ENCODE measurements around the gene USP46. TPM values are rescaled to one million over a fixed set of nuclear protein-coding genes. Genes with fewer than 3 reads are reported as not detected.

Gene USP46
- total and polyA plus RNA-seq, 7 experiments from 2014 or later, result 0.89 to 11.7 (median 3.2) TPM

- H3K36me3 ChIP-seq (ENCODE audit: control insufficient read depth in 2 of 3, insufficient read depth in 3 of 3, low read length in 3 of 3), result no peaks in the 10 kb centered on the region
- H3K27me3 ChIP-seq (ENCODE audit: control insufficient read depth in 2 of 2, insufficient read depth in 2 of 2, low read length in 2 of 2), result no peaks in the 10 kb centered on the region
- no peak for ATAC-seq
- intact Hi-C loops (cut with micrococcal nuclease), result no loop called here
- H3K36me3 Mint-ChIP-seq, result peaks cover 0 to 3% (median 0%) of the 10 kb centered on the region in 5 donors
- no peak overlapping the region for H3K27ac ChIP-seq (ENCODE audit: low read depth, low read length)
- ChIA-PET CTCF (no interaction called here), POLR2A (interaction anchor here (0.6 kb wide), 1 partner anchor 21 kb away, joined by 3 read pairs; no protein-coding TSS in a partner anchor)
- H3K27ac Mint-ChIP-seq, result no peak overlapping the region
- H3K4me1 ChIP-seq (ENCODE audit: control insufficient read depth in 2 of 2, insufficient read depth in 2 of 2, low read length in 2 of 2), result no peaks in the 10 kb centered on the region
- H3K27me3 Mint-ChIP-seq, result peaks cover 0 to 2% (median 0%) of the 10 kb centered on the region in 5 donors
- H3K9me3 ChIP-seq (ENCODE audit: control insufficient read depth in 2 of 3, low read length in 3 of 3), result no peaks in the 10 kb centered on the region
- no peak overlapping the region for H3K4me3 Mint-ChIP-seq
- no peak for DNase-seq
- H3K9me3 Mint-ChIP-seq, result peaks cover 0 to 4% (median 0%) of the 10 kb centered on the region in 11 donors
- no peak overlapping the region for H3K4me3 ChIP-seq (ENCODE audit: low read length)
- H3K4me1 Mint-ChIP-seq, result peaks cover 0 to 13% (median 5%) of the 10 kb centered on the region in 7 donors
Observed at GRCh38 chr4:52643190-52643589, 15.9 kb downstream of the USP46 start.

- ChIA-PET CTCF (no interaction called here), POLR2A (no interaction called here)
- no peak overlapping the region for H3K27ac Mint-ChIP-seq
- H3K36me3 Mint-ChIP-seq, result peaks cover 0 to 4% (median 0%) of the 10 kb centered on the region in 5 donors
- intact Hi-C loops (cut with micrococcal nuclease), result no loop called here
- Histone ChIP-seq H3K27me3 (ENCODE audit: control insufficient read depth in 2 of 2, insufficient read depth in 2 of 2, low read length in 2 of 2) (no peaks in the 10 kb centered on the region), H3K36me3 (ENCODE audit: control insufficient read depth in 2 of 3, insufficient read depth in 3 of 3, low read length in 3 of 3) (no peaks in the 10 kb centered on the region), H3K9me3 (ENCODE audit: control insufficient read depth in 2 of 3, low read length in 3 of 3) (no peaks in the 10 kb centered on the region), H3K4me1 (ENCODE audit: control insufficient read depth in 2 of 2, insufficient read depth in 2 of 2, low read length in 2 of 2) (no peaks in the 10 kb centered on the region), H3K4me3 (ENCODE audit: low read length) (no peak overlapping the region), H3K27ac (ENCODE audit: low read depth, low read length) (no peak overlapping the region)
- no peak for DNase-seq
- ATAC-seq, result no peak
- no peak overlapping the region for H3K4me3 Mint-ChIP-seq
- H3K4me1 Mint-ChIP-seq, result peaks cover 0 to 17% (median 5%) of the 10 kb centered on the region in 7 donors
- H3K9me3 Mint-ChIP-seq, result peaks cover 0 to 4% (median 0%) of the 10 kb centered on the region in 11 donors
- H3K27me3 Mint-ChIP-seq, result peaks cover 0 to 2% (median 0%) of the 10 kb centered on the region in 5 donors
Observed at GRCh38 chr4:52641854-52642563, 17.1 kb downstream of the USP46 start.

- Mint-ChIP-seq H3K36me3 (peaks cover 0 to 4% (median 1%) of the 10 kb centered on the region in 5 donors), H3K4me1 (peaks cover 0 to 19% (median 5%) of the 10 kb centered on the region in 7 donors), H3K4me3 (no peak overlapping the region), H3K9me3 (peaks cover 0 to 4% (median 0%) of the 10 kb centered on the region in 11 donors), H3K27ac (no peak overlapping the region), H3K27me3 (peaks cover 0 to 2% (median 0%) of the 10 kb centered on the region in 5 donors)
- H3K27me3 ChIP-seq (ENCODE audit: control insufficient read depth in 2 of 2, insufficient read depth in 2 of 2, low read length in 2 of 2), result no peaks in the 10 kb centered on the region
- H3K9me3 ChIP-seq (ENCODE audit: control insufficient read depth in 2 of 3, low read length in 3 of 3), result no peaks in the 10 kb centered on the region
- DNase-seq (no peak), ATAC-seq (no peak)
- no peak overlapping the region for H3K27ac ChIP-seq (ENCODE audit: low read depth, low read length)
- CTCF ChIA-PET, result no interaction called here
- no peak overlapping the region for H3K4me3 ChIP-seq (ENCODE audit: low read length)
- H3K36me3 ChIP-seq (ENCODE audit: control insufficient read depth in 2 of 3, insufficient read depth in 3 of 3, low read length in 3 of 3), result no peaks in the 10 kb centered on the region
- intact Hi-C loops (cut with micrococcal nuclease), result no loop called here
- H3K4me1 ChIP-seq (ENCODE audit: control insufficient read depth in 2 of 2, insufficient read depth in 2 of 2, low read length in 2 of 2), result no peaks in the 10 kb centered on the region
- POLR2A ChIA-PET, result no interaction called here
Observed at GRCh38 chr4:52640808-52641565, 18.1 kb downstream of the USP46 start.

- H3K4me3 ChIP-seq (ENCODE audit: low read length), result no peak overlapping the region
- DNase-seq (no peak), ATAC-seq (peak; percentile 59)
- peaks cover 0 to 6% (median 3%) of the 10 kb centered on the region in 5 donors for H3K36me3 Mint-ChIP-seq
- intact Hi-C loops (cut with micrococcal nuclease), result no loop called here
- POLR2A ChIA-PET, result no interaction called here
- CTCF ChIA-PET, result no interaction called here
- H3K4me1 ChIP-seq (ENCODE audit: control insufficient read depth in 2 of 2, insufficient read depth in 2 of 2, low read length in 2 of 2), result no peaks in the 10 kb centered on the region
- peaks cover 0 to 2% (median 0%) of the 10 kb centered on the region in 5 donors for H3K27me3 Mint-ChIP-seq
- H3K4me1 Mint-ChIP-seq, result peaks cover 0 to 28% (median 5%) of the 10 kb centered on the region in 7 donors
- H3K27ac Mint-ChIP-seq, result no peak overlapping the region
- no peak overlapping the region for H3K4me3 Mint-ChIP-seq
- H3K9me3 ChIP-seq (ENCODE audit: control insufficient read depth in 2 of 3, low read length in 3 of 3), result no peaks in the 10 kb centered on the region
- H3K27me3 ChIP-seq (ENCODE audit: control insufficient read depth in 2 of 2, insufficient read depth in 2 of 2, low read length in 2 of 2), result no peaks in the 10 kb centered on the region
- H3K36me3 ChIP-seq (ENCODE audit: control insufficient read depth in 2 of 3, insufficient read depth in 3 of 3, low read length in 3 of 3), result no peaks in the 10 kb centered on the region
- no peak overlapping the region for H3K27ac ChIP-seq (ENCODE audit: low read depth, low read length)
- peaks cover 0 to 4% (median 0%) of the 10 kb centered on the region in 11 donors for H3K9me3 Mint-ChIP-seq
Observed at GRCh38 chr4:52638717-52639116, 20.4 kb downstream of the USP46 start.

- Mint-ChIP-seq H3K4me1 (peaks cover 0 to 28% (median 4%) of the 10 kb centered on the region in 7 donors), H3K36me3 (peaks cover 0 to 6% (median 3%) of the 10 kb centered on the region in 5 donors)
- ATAC-seq, result no peak
Observed at GRCh38 chr4:52637116-52637515, 22.0 kb downstream of the USP46 start.

GRCh38 chr4:52635560-52635959 is 23.5 kb downstream of the USP46 start:
- no peaks in the 10 kb centered on the region for H3K27me3 ChIP-seq (ENCODE audit: control insufficient read depth in 2 of 2, insufficient read depth in 2 of 2, low read length in 2 of 2)
- POLR2A ChIA-PET, result no interaction called here
- peaks cover 0 to 6% (median 3%) of the 10 kb centered on the region in 5 donors for H3K36me3 Mint-ChIP-seq
- no peaks in the 10 kb centered on the region for H3K36me3 ChIP-seq (ENCODE audit: control insufficient read depth in 2 of 3, insufficient read depth in 3 of 3, low read length in 3 of 3)
- no peaks in the 10 kb centered on the region for H3K9me3 ChIP-seq (ENCODE audit: control insufficient read depth in 2 of 3, low read length in 3 of 3)
- no peak for ATAC-seq
- CTCF ChIA-PET, result no interaction called here
- H3K27ac ChIP-seq (ENCODE audit: low read depth, low read length), result no peak overlapping the region
- intact Hi-C loops (cut with micrococcal nuclease), result no loop called here
- H3K4me3 ChIP-seq (ENCODE audit: low read length), result no peak overlapping the region
- no peak for DNase-seq
- H3K4me3 Mint-ChIP-seq, result no peak overlapping the region
- peaks cover 0 to 2% (median 0%) of the 10 kb centered on the region in 11 donors for H3K9me3 Mint-ChIP-seq
- H3K27me3 Mint-ChIP-seq, result no peaks in the 10 kb centered on the region
- H3K4me1 ChIP-seq (ENCODE audit: control insufficient read depth in 2 of 2, insufficient read depth in 2 of 2, low read length in 2 of 2), result no peaks in the 10 kb centered on the region
- no peak overlapping the region for H3K27ac Mint-ChIP-seq
- peaks cover 0 to 21% (median 0%) of the 10 kb centered on the region in 7 donors for H3K4me1 Mint-ChIP-seq

More at GRCh38 chr4:52637116-52637515, 22.0 kb downstream of the USP46 start:
- H3K4me3 ChIP-seq (ENCODE audit: low read length), result no peak overlapping the region
- no peaks in the 10 kb centered on the region for H3K4me1 ChIP-seq (ENCODE audit: control insufficient read depth in 2 of 2, insufficient read depth in 2 of 2, low read length in 2 of 2)
- H3K27me3 ChIP-seq (ENCODE audit: control insufficient read depth in 2 of 2, insufficient read depth in 2 of 2, low read length in 2 of 2), result no peaks in the 10 kb centered on the region
- ChIA-PET CTCF (no interaction called here), POLR2A (no interaction called here)
- no peaks in the 10 kb centered on the region for H3K36me3 ChIP-seq (ENCODE audit: control insufficient read depth in 2 of 3, insufficient read depth in 3 of 3, low read length in 3 of 3)
- H3K9me3 Mint-ChIP-seq, result peaks cover 0 to 4% (median 0%) of the 10 kb centered on the region in 11 donors
- no peak overlapping the region for H3K4me3 Mint-ChIP-seq
- intact Hi-C loops (cut with micrococcal nuclease), result no loop called here
- no peak overlapping the region for H3K27ac Mint-ChIP-seq
- H3K27me3 Mint-ChIP-seq, result no peaks in the 10 kb centered on the region
- no peak for DNase-seq
- no peaks in the 10 kb centered on the region for H3K9me3 ChIP-seq (ENCODE audit: control insufficient read depth in 2 of 3, low read length in 3 of 3)
- H3K27ac ChIP-seq (ENCODE audit: low read depth, low read length), result no peak overlapping the region

All from naive thymus-derived CD4-positive, alpha-beta T cell (primary cell).